CD14-positive monocyte (primary cell): ENCODE measurements around the gene MOB3A. TPM values are rescaled to one million over a fixed set of nuclear protein-coding genes. Genes with fewer than 3 reads are reported as not detected.

Experiments
- DNase-seq, 3 donors: peaks; one replicate each; pipeline ENCODE4 v3.0.0-alpha.2; 2011 to 2022
- H2AFZ ChIP-seq: 2 replicates; pipeline ENCODE4 v1.6.0; 2012; ENCODE audit warnings: mild to moderate bottlenecking, low read depth, low read length, inconsistent platforms; ENCODE audit not compliant: insufficient read depth, poor library complexity, severe bottlenecking
- H3K27ac ChIP-seq, 2 donors: 1 replicate in 1 of 2; 2 replicates in 1 of 2; pipeline ENCODE4 v1.5.1; 2012 to 2013; ENCODE audit warnings: low read length in 2 of 2, control low read depth in 1 of 2, inconsistent platforms in 1 of 2, low read depth in 1 of 2, mild to moderate bottlenecking in 1 of 2
- H3K27me3 ChIP-seq, 2 donors: one replicate each; pipeline versions ENCODE4 v1.6.0 to v1.6.1; 2011 to 2013; ENCODE audit warnings: low read length in 2 of 2; ENCODE audit not compliant: control insufficient read depth in 2 of 2, insufficient read depth in 2 of 2
- H3K36me3 ChIP-seq, 2 donors: replicated peaks in 1 of 2; 1 replicate in 1 of 2; 2 replicates in 1 of 2; pipeline versions ENCODE4 v1.5.1 to v1.6.1; 2012 to 2013; ENCODE audit warnings: low read length in 2 of 2, control low read depth in 1 of 2, inconsistent platforms in 1 of 2, mild to moderate bottlenecking in 1 of 2; ENCODE audit not compliant: insufficient read depth in 2 of 2, control insufficient read depth in 1 of 2
- H3K4me1 ChIP-seq, 2 donors: 1 replicate in 1 of 2; 2 replicates in 1 of 2; pipeline versions ENCODE4 v1.5.1 to v1.6.1; 2012 to 2013; ENCODE audit warnings: low read length in 2 of 2, control low read depth in 1 of 2, inconsistent platforms in 1 of 2, mild to moderate bottlenecking in 1 of 2, moderate library complexity in 1 of 2; ENCODE audit not compliant: insufficient read depth in 2 of 2, control insufficient read depth in 1 of 2
- H3K4me2 ChIP-seq: replicated peaks from 2 replicates; pipeline ENCODE3; 2012; ENCODE audit warnings: low read length, moderate library complexity, mild to moderate bottlenecking; ENCODE audit not compliant: poor library complexity, severe bottlenecking; ENCODE audit errors: extremely low read depth
- H3K4me3 ChIP-seq, 3 experiments: fragments of 200-600 bp in 1 of 3; sonication (generic) in 1 of 3; replicated peaks in 1 of 3; 1 replicate in 2 of 3; 2 replicates in 1 of 3; pipeline ENCODE4 v1.5.1; 2011 to 2013; ENCODE audit warnings: low read length in 3 of 3, mild to moderate bottlenecking in 3 of 3, control low read depth in 2 of 3, low read depth in 2 of 3, inconsistent platforms in 1 of 3, moderate library complexity in 1 of 3
- H3K79me2 ChIP-seq: 2 replicates; pipeline ENCODE4 v1.6.0; 2012; ENCODE audit warnings: mild to moderate bottlenecking, control low read depth, inconsistent platforms, low read length, moderate library complexity; ENCODE audit not compliant: insufficient read depth
- H3K9ac ChIP-seq: 2 replicates; pipeline ENCODE4 v1.6.0; 2017; ENCODE audit warnings: low read length, mild to moderate bottlenecking; ENCODE audit not compliant: insufficient read depth, poor library complexity, severe bottlenecking
- H3K9me3 ChIP-seq, 2 donors: replicated peaks in 1 of 2; 1 replicate in 1 of 2; 2 replicates in 1 of 2; pipeline versions ENCODE4 v1.5.1 to v1.6.1; 2012 to 2013; ENCODE audit warnings: low read length in 2 of 2, control low read depth in 1 of 2; ENCODE audit not compliant: control insufficient read depth in 1 of 2, insufficient read depth in 1 of 2
- H4K20me1 ChIP-seq: 2 replicates; pipeline ENCODE4 v1.6.0; 2012; ENCODE audit warnings: mild to moderate bottlenecking, low read length, control low read depth, moderate library complexity; ENCODE audit not compliant: insufficient read depth
- H3K27ac Mint-ChIP-seq, 7 donors: one replicate each; pipeline ENCODE4 v1.8.0; 2020; ENCODE audit warnings: mild to moderate bottlenecking in 7 of 7, mixed read lengths in 7 of 7, moderate library complexity in 6 of 7, inconsistent platforms in 2 of 7
- H3K27me3 Mint-ChIP-seq, 3 donors: one replicate each; pipeline ENCODE4 v1.8.0; 2021 to 2022; ENCODE audit warnings: low read depth in 3 of 3, mild to moderate bottlenecking in 3 of 3, mixed read lengths in 3 of 3, moderate library complexity in 3 of 3, inconsistent platforms in 1 of 3
- H3K36me3 Mint-ChIP-seq, 2 donors: one replicate each; pipeline ENCODE4 v1.8.0; 2020; ENCODE audit warnings: mixed read lengths in 2 of 2, inconsistent platforms in 1 of 2, mild to moderate bottlenecking in 1 of 2
- H3K4me1 Mint-ChIP-seq: one replicate; pipeline ENCODE4 v1.8.0; 2020; ENCODE audit warnings: mild to moderate bottlenecking, mixed read lengths
- H3K4me3 Mint-ChIP-seq, 2 donors: one replicate each; pipeline ENCODE4 v1.8.0; 2020; ENCODE audit warnings: mild to moderate bottlenecking in 2 of 2, mixed read lengths in 2 of 2, moderate library complexity in 1 of 2
- H3K9me3 Mint-ChIP-seq, 7 donors: one replicate each; pipeline ENCODE4 v1.8.0; 2020 to 2022; ENCODE audit warnings: mixed read lengths in 7 of 7, mild to moderate bottlenecking in 6 of 7, moderate library complexity in 6 of 7, inconsistent platforms in 2 of 7
- WGBS: methylation state at CpG from one replicate; pipeline ENCODE4 v1.1.5; 2013; ENCODE audit warnings: missing lambda C conversion rate; ENCODE audit not compliant: insufficient coverage; 5-methylcytosine and 5-hydroxymethylcytosine counted together
- intact Hi-C, 2 donors: fragments of 100-400 bp; cut with micrococcal nuclease; formaldehyde crosslinking; loops; one replicate each; pipeline versions ENCODE4 v1.15.0 to v1.15.1; 2023
- polyA plus RNA-seq, 3 donors: library from polyadenylated mRNA; depleted of rRNA in 1 of 3; unstranded in 2 of 3; stranded (reverse) in 1 of 3; fragments of 300-500 nt in 2 of 3; fragments of >200 nt in 1 of 3; fragmentation: Illumina TruSeq in 2 of 3; gene quantifications; 1 replicate in 2 of 3; 2 replicates in 1 of 3; pipeline ENCODE4 v1.2.3, GENCODE V29; 2012 to 2021
- TF ChIP-seq, protein P1 (sequence below): fragments of 200-600 bp; IDR thresholded peaks from one replicate; pipeline ENCODE4 v1.8.0; 2022; ENCODE audit warnings: antibody characterized with exemption, mild to moderate bottlenecking

MOB3A gene
- polyA plus RNA-seq, 3 donors, result 60.5 to 179 (median 96.3) TPM

- peaks cover 0 to 3% (median 0%) of the 10 kb centered on the region in 7 donors for H3K9me3 Mint-ChIP-seq
- Histone ChIP-seq H3K27me3 (no peaks in the 10 kb centered on the region), H4K20me1 (peaks cover 45% of the 10 kb centered on the region), H3K9me3 (no peaks in the 10 kb centered on the region), H3K4me2 (peak overlapping the region; percentile 99), H3K79me2 (peaks cover 100% of the 10 kb centered on the region), H3K27ac (peak overlapping the region; percentile 96 to 98), H3K9ac (peak overlapping the region; percentile 96), H2AFZ (no peak overlapping the region), H3K36me3 (peaks cover 6 to 22% of the 10 kb centered on the region in 2 donors), H3K4me1 (peaks cover 82 to 91% of the 10 kb centered on the region in 2 donors), H3K4me3 (peak overlapping the region; percentile 65 to 99 (median 84))
- H3K4me3 Mint-ChIP-seq, result peak overlapping the region; percentile 96 to 97
- DNase-seq, result peak; percentile 98 to 99 (median 98)
- peaks cover 76% of the 10 kb centered on the region for H3K4me1 Mint-ChIP-seq
- WGBS, result 10% methylated on average over 20 of the region's 28 CpGs
- intact Hi-C loops, result loop anchor here in 1 of 2 donors (1.0 kb wide), 1 partner anchor 11 kb away; the partner anchor contains the start of genes IZUMO4 and MOB3A
- peak overlapping the region; percentile 98 to 100 (median 100) for H3K27ac Mint-ChIP-seq
- peaks cover 39 to 65% of the 10 kb centered on the region in 2 donors for H3K36me3 Mint-ChIP-seq
- TF ChIP-seq, protein P1, sequence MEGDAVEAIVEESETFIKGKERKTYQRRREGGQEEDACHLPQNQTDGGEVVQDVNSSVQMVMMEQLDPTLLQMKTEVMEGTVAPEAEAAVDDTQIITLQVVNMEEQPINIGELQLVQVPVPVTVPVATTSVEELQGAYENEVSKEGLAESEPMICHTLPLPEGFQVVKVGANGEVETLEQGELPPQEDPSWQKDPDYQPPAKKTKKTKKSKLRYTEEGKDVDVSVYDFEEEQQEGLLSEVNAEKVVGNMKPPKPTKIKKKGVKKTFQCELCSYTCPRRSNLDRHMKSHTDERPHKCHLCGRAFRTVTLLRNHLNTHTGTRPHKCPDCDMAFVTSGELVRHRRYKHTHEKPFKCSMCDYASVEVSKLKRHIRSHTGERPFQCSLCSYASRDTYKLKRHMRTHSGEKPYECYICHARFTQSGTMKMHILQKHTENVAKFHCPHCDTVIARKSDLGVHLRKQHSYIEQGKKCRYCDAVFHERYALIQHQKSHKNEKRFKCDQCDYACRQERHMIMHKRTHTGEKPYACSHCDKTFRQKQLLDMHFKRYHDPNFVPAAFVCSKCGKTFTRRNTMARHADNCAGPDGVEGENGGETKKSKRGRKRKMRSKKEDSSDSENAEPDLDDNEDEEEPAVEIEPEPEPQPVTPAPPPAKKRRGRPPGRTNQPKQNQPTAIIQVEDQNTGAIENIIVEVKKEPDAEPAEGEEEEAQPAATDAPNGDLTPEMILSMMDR, result no peak
- peaks cover 0 to 5% (median 0%) of the 10 kb centered on the region in 3 donors for H3K27me3 Mint-ChIP-seq
Measured at GRCh38 chr19:2084993-2085720, 11.0 kb downstream of the MOB3A start.

GRCh38 chr19:2083174-2083854 lies 12.8 kb downstream of the MOB3A start:
- Histone ChIP-seq H3K9me3 (no peaks in the 10 kb centered on the region), H3K4me1 (peaks cover 64 to 81% of the 10 kb centered on the region in 2 donors), H3K4me3 (peak overlapping the region; percentile 65 to 99 (median 84)), H2AFZ (no peak overlapping the region), H3K4me2 (peak overlapping the region; percentile 99), H3K27ac (peak overlapping the region; percentile 96 to 98), H3K36me3 (peaks cover 25 to 41% of the 10 kb centered on the region in 2 donors), H3K9ac (peak overlapping the region; percentile 96), H3K79me2 (peaks cover 100% of the 10 kb centered on the region), H4K20me1 (peaks cover 64% of the 10 kb centered on the region), H3K27me3 (no peaks in the 10 kb centered on the region)
- H3K4me1 Mint-ChIP-seq, result peaks cover 61% of the 10 kb centered on the region
- WGBS, result 11% methylated on average over 14 of the region's 20 CpGs
- peaks cover 0 to 3% (median 0%) of the 10 kb centered on the region in 7 donors for H3K9me3 Mint-ChIP-seq
- TF ChIP-seq, protein P1, result no peak
- H3K36me3 Mint-ChIP-seq, result peaks cover 50 to 71% of the 10 kb centered on the region in 2 donors
- intact Hi-C loops, result no loop called here
- peak overlapping the region; percentile 96 to 97 for H3K4me3 Mint-ChIP-seq
- peak overlapping the region; percentile 98 to 100 (median 100) for H3K27ac Mint-ChIP-seq
- peaks cover 0 to 5% (median 0%) of the 10 kb centered on the region in 3 donors for H3K27me3 Mint-ChIP-seq
- DNase-seq, result peak; percentile 52 to 60 (median 56)
